ENCODE results near the gene ANP32A.

DNA sequence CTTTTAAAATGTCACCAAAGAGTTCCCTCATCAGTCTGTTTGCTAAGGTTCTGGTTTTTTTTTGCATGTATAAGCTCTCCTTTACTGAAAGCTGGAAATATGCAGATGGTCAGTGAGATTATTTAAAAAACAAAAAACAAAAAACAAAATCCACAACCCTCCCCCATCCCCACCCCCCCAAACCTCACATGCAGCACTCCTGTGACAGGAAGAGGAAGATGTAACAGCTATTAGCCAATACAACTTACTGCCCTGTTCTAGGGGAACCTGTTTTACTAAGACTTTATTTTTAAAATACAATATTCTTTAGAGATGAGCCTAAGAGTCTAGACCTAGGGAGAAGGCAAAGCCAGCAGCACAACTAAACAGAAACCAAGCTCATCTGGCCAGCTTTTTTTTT, 39.5 kb downstream of the ANP32A start:
- TF ChIP-seq, protein P1, sequence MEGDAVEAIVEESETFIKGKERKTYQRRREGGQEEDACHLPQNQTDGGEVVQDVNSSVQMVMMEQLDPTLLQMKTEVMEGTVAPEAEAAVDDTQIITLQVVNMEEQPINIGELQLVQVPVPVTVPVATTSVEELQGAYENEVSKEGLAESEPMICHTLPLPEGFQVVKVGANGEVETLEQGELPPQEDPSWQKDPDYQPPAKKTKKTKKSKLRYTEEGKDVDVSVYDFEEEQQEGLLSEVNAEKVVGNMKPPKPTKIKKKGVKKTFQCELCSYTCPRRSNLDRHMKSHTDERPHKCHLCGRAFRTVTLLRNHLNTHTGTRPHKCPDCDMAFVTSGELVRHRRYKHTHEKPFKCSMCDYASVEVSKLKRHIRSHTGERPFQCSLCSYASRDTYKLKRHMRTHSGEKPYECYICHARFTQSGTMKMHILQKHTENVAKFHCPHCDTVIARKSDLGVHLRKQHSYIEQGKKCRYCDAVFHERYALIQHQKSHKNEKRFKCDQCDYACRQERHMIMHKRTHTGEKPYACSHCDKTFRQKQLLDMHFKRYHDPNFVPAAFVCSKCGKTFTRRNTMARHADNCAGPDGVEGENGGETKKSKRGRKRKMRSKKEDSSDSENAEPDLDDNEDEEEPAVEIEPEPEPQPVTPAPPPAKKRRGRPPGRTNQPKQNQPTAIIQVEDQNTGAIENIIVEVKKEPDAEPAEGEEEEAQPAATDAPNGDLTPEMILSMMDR (IDR thresholded peaks at IDR 0.05 in 2 of 3, conservative IDR thresholded peaks at IDR 0.05 in 1 of 3; ENCODE audit: borderline replicate concordance in 1 of 3, insufficient read depth in 1 of 3, low read depth in 2 of 3, low read length in 2 of 3) = no peak
- TF ChIP-seq, protein P2, sequence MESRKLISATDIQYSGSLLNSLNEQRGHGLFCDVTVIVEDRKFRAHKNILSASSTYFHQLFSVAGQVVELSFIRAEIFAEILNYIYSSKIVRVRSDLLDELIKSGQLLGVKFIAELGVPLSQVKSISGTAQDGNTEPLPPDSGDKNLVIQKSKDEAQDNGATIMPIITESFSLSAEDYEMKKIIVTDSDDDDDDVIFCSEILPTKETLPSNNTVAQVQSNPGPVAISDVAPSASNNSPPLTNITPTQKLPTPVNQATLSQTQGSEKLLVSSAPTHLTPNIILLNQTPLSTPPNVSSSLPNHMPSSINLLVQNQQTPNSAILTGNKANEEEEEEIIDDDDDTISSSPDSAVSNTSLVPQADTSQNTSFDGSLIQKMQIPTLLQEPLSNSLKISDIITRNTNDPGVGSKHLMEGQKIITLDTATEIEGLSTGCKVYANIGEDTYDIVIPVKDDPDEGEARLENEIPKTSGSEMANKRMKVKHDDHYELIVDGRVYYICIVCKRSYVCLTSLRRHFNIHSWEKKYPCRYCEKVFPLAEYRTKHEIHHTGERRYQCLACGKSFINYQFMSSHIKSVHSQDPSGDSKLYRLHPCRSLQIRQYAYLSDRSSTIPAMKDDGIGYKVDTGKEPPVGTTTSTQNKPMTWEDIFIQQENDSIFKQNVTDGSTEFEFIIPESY (IDR thresholded peaks at IDR 0.05; ENCODE audit: extremely low read depth, insufficient replicate concordance, low read length) = no peak
- TF ChIP-seq POLR2A (IDR thresholded peaks at IDR 0.05; ENCODE audit: borderline replicate concordance, extremely low read depth, insufficient read depth, insufficient read length) = no peak
- TF ChIP-seq SP1 (IDR thresholded peaks at IDR 0.05; ENCODE audit: low read depth) = no peak
- no peak for TF ChIP-seq POLR2AphosphoS5 (IDR thresholded peaks at IDR 0.05; ENCODE audit: low read depth, low read length)
- TF ChIP-seq EZH2 (IDR thresholded peaks at IDR 0.05) = no peak
